Measurements from ENCODE around the gene WDR54. TPM values are rescaled to one million over a fixed set of nuclear protein-coding genes. Genes with fewer than 3 reads are reported as not detected.

WDR54 gene
- total RNA-seq = 10 to 100 TPM in 3 of 4 donors, not detected in 1; 12.3 to 19.7 (median 16.3) TPM

GRCh38 chr2:74421221-74421870 lies at the start of gene WDR54, which contains the start of gene C2orf81:
Gene WDR54 (plus strand): TSS chr2:74421730. CDS start chr2:74422154, 424 bp downstream.
Gene C2orf81 (minus strand): TSS chr2:74421619. CDS start chr2:74421560, 59 bp downstream.
- DNase-seq = peak; percentile 85 to 88
- Histone ChIP-seq H3K9me3 (no peaks in the 10 kb centered on the region), H3K4me1 (no peaks in the 10 kb centered on the region), H3K36me3 (no peaks in the 10 kb centered on the region), H3K27ac (peak within 1 kb of the TSS; percentile 47 to 80), H3K27me3 (no peaks in the 10 kb centered on the region), H3K4me3 (peak within 1 kb of the TSS; percentile 39 to 61)
- intact Hi-C loops (cut with DNase I; ENCODE audit: low total_unique reads) = no loop called here
- peak in 1 of 2 donors; percentile 76 for TF ChIP-seq POLR2A (IDR thresholded peaks at IDR 0.05)
- TF ChIP-seq CTCF (IDR thresholded peaks at IDR 0.05) = no peak

GRCh38 chr2:74372674-74373073 lies 48.9 kb upstream of the WDR54 start:
- intact Hi-C loops (cut with DNase I; ENCODE audit: low total_unique reads) = no loop called here
- H3K36me3 ChIP-seq = no peaks in the 10 kb centered on the region
- H3K4me1 ChIP-seq = peaks cover 0 to 5% of the 10 kb centered on the region in 2 donors
- no peaks in the 10 kb centered on the region for H3K9me3 ChIP-seq
- TF ChIP-seq POLR2A (IDR thresholded peaks at IDR 0.05) = no peak
- DNase-seq = no peak
- no peaks in the 10 kb centered on the region for H3K27me3 ChIP-seq
- no peak overlapping the region for H3K4me3 ChIP-seq
- peak overlapping the region in 1 of 2 donors; percentile 22 for H3K27ac ChIP-seq

- intact Hi-C loops (cut with DNase I; ENCODE audit: low total_unique reads) = no loop called here
- Histone ChIP-seq H3K27ac (peak overlapping the region; percentile 58 to 63), H3K27me3 (no peaks in the 10 kb centered on the region), H3K36me3 (no peaks in the 10 kb centered on the region), H3K9me3 (no peaks in the 10 kb centered on the region), H3K4me1 (peaks cover 0 to 5% of the 10 kb centered on the region in 2 donors), H3K4me3 (no peak overlapping the region)
- TF ChIP-seq POLR2A (IDR thresholded peaks at IDR 0.05) (no peak), CTCF (IDR thresholded peaks at IDR 0.05) (no peak)
- peak; percentile 28 to 30 for DNase-seq
These were observed 48.3 kb upstream of the WDR54 start for GRCh38 chr2:74373221-74373676.

GRCh38 chr2:74373985-74374384 lies 47.5 kb upstream of the WDR54 start:
- no peak for DNase-seq
- intact Hi-C loops (cut with DNase I; ENCODE audit: low total_unique reads) = no loop called here
- Histone ChIP-seq H3K27me3 (no peaks in the 10 kb centered on the region), H3K4me1 (peaks cover 2 to 5% of the 10 kb centered on the region in 2 donors), H3K27ac (peak overlapping the region; percentile 58 to 63), H3K9me3 (no peaks in the 10 kb centered on the region), H3K36me3 (no peaks in the 10 kb centered on the region), H3K4me3 (peak overlapping the region; percentile 18 to 23)
- TF ChIP-seq POLR2A (IDR thresholded peaks at IDR 0.05) (no peak), CTCF (IDR thresholded peaks at IDR 0.05) (no peak)

- peak overlapping the region; percentile 58 to 63 for H3K27ac ChIP-seq
These were observed 46.9 kb upstream of the WDR54 start for GRCh38 chr2:74374509-74375205.

More at GRCh38 chr2:74374509-74375205, 46.9 kb upstream of the WDR54 start:
- Histone ChIP-seq H3K36me3 (no peaks in the 10 kb centered on the region), H3K4me3 (peak overlapping the region; percentile 18 to 23), H3K4me1 (peaks cover 5 to 8% of the 10 kb centered on the region in 2 donors), H3K27me3 (no peaks in the 10 kb centered on the region), H3K9me3 (no peaks in the 10 kb centered on the region)
- intact Hi-C loops (cut with DNase I; ENCODE audit: low total_unique reads) = no loop called here
- DNase-seq = peak; percentile 78 to 84
- no peak for TF ChIP-seq POLR2A (IDR thresholded peaks at IDR 0.05)
- no peak for TF ChIP-seq CTCF (IDR thresholded peaks at IDR 0.05)

All from uterus (tissue), 4 donors.